Calu3 (cell line): ENCODE data around the gene LARP1. TPM values are rescaled to one million over a fixed set of nuclear protein-coding genes. Genes with fewer than 3 reads are reported as not detected.
A peak's percentile ranks its signal among the peaks of the same experiment; 100 is the strongest.
"Not testable (repeated sequence)": the region's sequence is repeated elsewhere in the genome, so short reads cannot be mapped to it uniquely, and the experiment has no call there.

Experiments
- BruUV-seq: library from RNA; stranded (reverse); fragments of 400-500 nt; replicated peaks from 2 replicates; lab custom pipeline; 2021; lab: Mats Ljungman, UMichigan
- CTCF ChIA-PET: fragments of 300-600 bp; sonication (Branson Sonifier 250); formaldehyde crosslinking; loops from one replicate; lab custom pipeline; 2022; ENCODE audit warnings: antibody characterized with exemption; lab: Charles Lee
- DNase-seq: peaks from one replicate; pipeline ENCODE4 v3.0.0; 2022
- H3K27ac Mint-ChIP-seq: one replicate; pipeline ENCODE4 v1.8.0; 2022; ENCODE audit warnings: mixed read lengths; ENCODE audit not compliant: unreplicated experiment
- H3K27me3 Mint-ChIP-seq: one replicate; pipeline ENCODE4 v1.8.0; 2022; ENCODE audit warnings: mixed read lengths; ENCODE audit not compliant: unreplicated experiment
- H3K36me3 Mint-ChIP-seq: one replicate; pipeline ENCODE4 v1.8.0; 2022; ENCODE audit warnings: mild to moderate bottlenecking, moderate library complexity, mixed read lengths; ENCODE audit not compliant: insufficient read depth, unreplicated experiment
- H3K4me1 Mint-ChIP-seq: one replicate; pipeline ENCODE4 v1.8.0; 2022; ENCODE audit warnings: mild to moderate bottlenecking, low read depth, mixed read lengths; ENCODE audit not compliant: unreplicated experiment
- H3K4me3 Mint-ChIP-seq: one replicate; pipeline ENCODE4 v1.8.0; 2022; ENCODE audit warnings: mild to moderate bottlenecking, low read depth, moderate library complexity, mixed read lengths; ENCODE audit not compliant: unreplicated experiment
- H3K9me3 Mint-ChIP-seq: one replicate; pipeline ENCODE4 v1.8.0; 2022; ENCODE audit warnings: low read depth, mixed read lengths; ENCODE audit not compliant: unreplicated experiment
- intact Hi-C: fragments of 100-400 bp; cut with micrococcal nuclease; formaldehyde crosslinking; loops from one replicate; pipeline ENCODE4 v1.10.0; 2022; ENCODE audit not compliant: unreplicated experiment
- total RNA-seq: library from RNA; stranded (reverse); gene quantifications from 2 replicates; pipeline ENCODE4 v1.2.3, GENCODE V29; 2022
- TF ChIP-seq, protein P1 (sequence below): fragments of 200-600 bp; IDR thresholded peaks from one replicate; pipeline ENCODE4 v1.8.0; 2022; ENCODE audit warnings: antibody characterized with exemption; ENCODE audit not compliant: unreplicated experiment

LARP1 gene
- total RNA-seq, 1 experiment from 2014 or later, result 339 TPM

DNA sequence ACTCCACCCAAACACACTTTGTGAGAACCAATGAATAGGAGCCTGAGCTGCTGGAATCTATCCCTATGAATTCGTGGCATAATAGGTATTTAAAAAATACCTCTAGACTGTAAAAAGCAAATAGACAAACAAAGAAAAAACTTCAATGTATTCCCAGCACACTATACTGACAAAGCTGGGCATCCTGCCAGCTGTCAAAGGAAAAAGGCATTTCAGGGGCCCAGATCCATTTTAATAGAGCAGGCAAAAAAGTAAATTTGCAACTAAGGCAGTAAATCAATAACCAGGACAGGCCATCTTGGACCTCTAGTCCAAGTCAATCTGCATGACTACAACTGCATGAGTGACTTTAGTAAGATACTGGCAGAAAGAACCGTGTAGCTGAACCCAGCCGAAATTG is 25.6 kb upstream of the LARP1 start:
- TF ChIP-seq, protein P1, sequence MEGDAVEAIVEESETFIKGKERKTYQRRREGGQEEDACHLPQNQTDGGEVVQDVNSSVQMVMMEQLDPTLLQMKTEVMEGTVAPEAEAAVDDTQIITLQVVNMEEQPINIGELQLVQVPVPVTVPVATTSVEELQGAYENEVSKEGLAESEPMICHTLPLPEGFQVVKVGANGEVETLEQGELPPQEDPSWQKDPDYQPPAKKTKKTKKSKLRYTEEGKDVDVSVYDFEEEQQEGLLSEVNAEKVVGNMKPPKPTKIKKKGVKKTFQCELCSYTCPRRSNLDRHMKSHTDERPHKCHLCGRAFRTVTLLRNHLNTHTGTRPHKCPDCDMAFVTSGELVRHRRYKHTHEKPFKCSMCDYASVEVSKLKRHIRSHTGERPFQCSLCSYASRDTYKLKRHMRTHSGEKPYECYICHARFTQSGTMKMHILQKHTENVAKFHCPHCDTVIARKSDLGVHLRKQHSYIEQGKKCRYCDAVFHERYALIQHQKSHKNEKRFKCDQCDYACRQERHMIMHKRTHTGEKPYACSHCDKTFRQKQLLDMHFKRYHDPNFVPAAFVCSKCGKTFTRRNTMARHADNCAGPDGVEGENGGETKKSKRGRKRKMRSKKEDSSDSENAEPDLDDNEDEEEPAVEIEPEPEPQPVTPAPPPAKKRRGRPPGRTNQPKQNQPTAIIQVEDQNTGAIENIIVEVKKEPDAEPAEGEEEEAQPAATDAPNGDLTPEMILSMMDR, result no peak
- Mint-ChIP-seq H3K27ac (peak overlapping the region; percentile 18), H3K27me3 (no peaks in the 10 kb centered on the region), H3K4me1 (peaks cover 16% of the 10 kb centered on the region), H3K9me3 (no peaks in the 10 kb centered on the region), H3K36me3 (no peaks in the 10 kb centered on the region), H3K4me3 (no peak overlapping the region)
- peak; percentile 58 for DNase-seq
- intact Hi-C loops, result no loop called here
- CTCF ChIA-PET, result interaction anchor here (1.6 kb wide), 1 partner anchor 47 kb away, joined by 10 read pairs; no protein-coding TSS in a partner anchor
- no TSS peak for BruUV-seq

DNA sequence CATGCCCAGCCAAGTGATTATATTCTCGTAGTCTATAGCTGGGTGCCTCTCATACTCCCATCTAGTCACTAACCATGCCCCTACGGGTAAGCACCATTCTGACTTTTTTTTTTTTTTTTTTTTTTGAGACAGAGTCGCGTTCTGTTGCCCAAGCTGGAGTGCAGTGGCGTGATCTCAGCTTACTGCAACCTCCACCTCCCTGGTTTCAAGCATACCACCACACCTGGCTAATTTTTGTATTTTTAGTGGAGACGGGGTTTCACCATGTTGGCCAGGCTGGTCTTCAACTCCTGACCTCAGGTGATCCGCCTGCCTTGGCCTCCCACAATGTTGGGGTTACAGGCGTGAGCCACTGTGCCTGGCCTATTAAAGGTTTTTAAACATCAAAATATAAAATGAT is 24.4 kb upstream of the LARP1 start:
- intact Hi-C loops, H3K27ac Mint-ChIP-seq, DNase-seq, H3K36me3 Mint-ChIP-seq, H3K27me3 Mint-ChIP-seq, BruUV-seq, H3K9me3 Mint-ChIP-seq, H3K4me3 Mint-ChIP-seq: not testable (repeated sequence)
- peaks cover 16% of the 10 kb centered on the region for H3K4me1 Mint-ChIP-seq
- CTCF ChIA-PET, result interaction anchor here (1.6 kb wide), 1 partner anchor 48 kb away, joined by 10 read pairs; no protein-coding TSS in a partner anchor

DNA sequence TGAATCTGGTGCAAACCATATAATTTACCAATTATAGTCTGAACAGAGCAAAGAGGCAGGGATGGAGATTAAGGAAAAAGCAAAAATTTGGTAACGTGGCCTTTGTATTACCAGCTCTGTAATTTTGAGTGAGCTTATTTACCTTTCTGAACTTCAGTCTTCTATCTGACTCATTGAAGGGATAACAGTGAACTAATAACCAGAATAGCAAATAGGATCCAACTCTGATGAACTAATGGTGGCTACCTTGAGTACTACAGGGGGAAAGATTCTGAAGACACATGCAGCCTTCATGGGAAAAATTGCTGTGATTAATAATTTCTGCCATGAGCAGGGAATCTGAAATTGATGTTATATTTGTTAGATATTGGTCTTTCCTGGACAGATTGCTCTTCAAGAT is 23.0 kb upstream of the LARP1 start:
- TF ChIP-seq, protein P1, result no peak
- BruUV-seq, result no TSS peak
- Mint-ChIP-seq H3K36me3 (no peaks in the 10 kb centered on the region), H3K4me3 (no peak overlapping the region), H3K27ac (no peak overlapping the region), H3K27me3 (no peaks in the 10 kb centered on the region), H3K4me1 (peaks cover 16% of the 10 kb centered on the region), H3K9me3 (no peaks in the 10 kb centered on the region)
- intact Hi-C loops, result loop anchor here (2.0 kb wide), 1 partner anchor 17 kb away; no protein-coding TSS in a partner anchor
- no peak for DNase-seq
- CTCF ChIA-PET, result interaction anchor here (0.6 to 1.3 kb wide), 2 partner anchors 19 to 345 kb away, joined by 4 to 9 read pairs; no protein-coding TSS in a partner anchor

DNA sequence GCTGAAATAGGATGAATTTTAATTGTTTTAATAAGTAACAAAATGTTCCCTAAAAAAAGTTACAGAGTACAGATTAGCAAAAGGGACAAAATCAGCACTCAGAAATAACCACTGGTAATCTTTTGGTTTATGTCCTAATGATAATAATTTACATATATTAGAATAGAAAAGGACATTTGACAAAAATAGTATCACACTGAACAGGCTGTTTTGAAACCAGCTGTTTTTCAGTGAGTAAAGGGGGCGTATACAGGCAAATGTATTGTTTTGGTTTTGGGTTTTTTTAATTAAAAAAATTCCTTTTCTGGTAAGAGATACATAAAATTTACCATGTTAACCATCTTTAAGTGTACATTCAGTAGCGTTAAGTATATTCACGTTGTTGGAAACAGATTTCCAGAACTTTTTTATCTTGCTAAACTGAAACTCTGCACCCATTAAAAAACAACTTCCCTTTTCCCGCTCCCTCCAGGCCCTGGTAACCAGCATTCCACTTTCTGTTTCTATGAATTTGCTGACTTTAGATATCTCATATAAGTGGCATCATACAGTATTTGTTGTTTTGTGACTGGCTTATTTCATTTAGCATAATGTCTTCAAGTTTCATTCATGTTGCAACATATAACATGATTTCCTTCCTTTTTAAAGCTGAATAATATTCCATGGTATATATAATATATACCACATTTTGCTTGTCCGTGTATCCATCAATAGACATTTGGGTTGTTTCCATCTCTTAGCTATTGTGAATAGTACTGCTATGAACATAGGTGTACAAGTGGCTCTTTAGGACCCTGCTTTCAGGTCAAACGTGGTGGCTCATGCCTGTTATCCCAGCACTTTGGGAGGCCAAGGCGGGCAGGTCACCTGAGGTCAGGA is 20.6 kb upstream of the LARP1 start:
- Mint-ChIP-seq H3K4me3 (no peak overlapping the region), H3K27me3 (no peaks in the 10 kb centered on the region), H3K27ac (no peak overlapping the region), H3K4me1 (peaks cover 7% of the 10 kb centered on the region), H3K9me3 (no peaks in the 10 kb centered on the region), H3K36me3 (no peaks in the 10 kb centered on the region)
- no peak for DNase-seq
- CTCF ChIA-PET, result interaction anchor here (0.7 kb wide), 1 partner anchor 52 kb away, joined by 3 read pairs; no protein-coding TSS in a partner anchor
- TF ChIP-seq, protein P1, result no peak
- no TSS peak for BruUV-seq
- intact Hi-C loops, result no loop called here

DNA sequence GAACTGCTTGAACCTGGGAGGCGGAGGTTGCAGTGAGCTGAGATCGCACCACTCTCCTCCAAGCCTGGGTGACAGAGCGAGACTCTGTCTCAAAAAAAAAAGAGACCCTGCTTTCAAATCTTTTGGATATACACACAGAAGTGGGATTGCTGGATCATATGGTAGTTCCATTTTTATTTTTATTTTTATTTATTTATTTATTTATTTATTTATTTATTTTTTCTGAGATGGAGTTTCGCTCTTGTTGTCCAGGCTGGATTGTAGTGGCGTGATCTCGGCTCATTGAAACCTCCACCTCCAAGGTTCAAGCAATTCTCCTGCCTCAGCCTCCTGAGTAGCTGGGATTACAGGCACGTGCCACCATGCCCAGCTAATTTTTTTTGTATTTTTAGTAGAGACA is 19.8 kb upstream of the LARP1 start:
- CTCF ChIA-PET, result interaction anchor here (0.7 kb wide), 1 partner anchor 52 kb away, joined by 3 read pairs; no protein-coding TSS in a partner anchor
- BruUV-seq, H3K27ac Mint-ChIP-seq, DNase-seq, H3K36me3 Mint-ChIP-seq, H3K9me3 Mint-ChIP-seq, H3K4me3 Mint-ChIP-seq, H3K27me3 Mint-ChIP-seq, intact Hi-C loops, H3K4me1 Mint-ChIP-seq: not testable (repeated sequence)

DNA sequence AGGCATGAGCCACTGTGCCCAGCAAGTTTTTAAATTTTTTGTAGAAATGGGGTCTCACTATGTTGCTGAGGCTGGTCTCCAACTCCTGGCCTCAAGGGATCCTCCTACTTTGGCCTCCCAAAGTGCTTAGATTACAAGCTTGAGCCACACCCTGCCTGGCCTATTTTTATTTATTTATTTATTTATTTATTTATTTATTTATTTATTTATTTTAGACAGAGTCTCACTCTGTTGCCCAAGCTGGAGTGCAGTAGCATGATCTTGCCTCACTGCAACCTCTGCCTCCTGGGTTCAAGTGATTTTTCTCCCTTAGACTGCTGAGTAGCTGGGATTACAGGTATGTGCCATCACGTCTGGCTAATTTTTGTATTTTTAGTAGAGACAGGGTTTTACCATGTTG is 18.8 kb upstream of the LARP1 start:
- H3K36me3 Mint-ChIP-seq, H3K27me3 Mint-ChIP-seq, DNase-seq, BruUV-seq, intact Hi-C loops, H3K4me1 Mint-ChIP-seq, H3K27ac Mint-ChIP-seq, H3K9me3 Mint-ChIP-seq, H3K4me3 Mint-ChIP-seq: not testable (repeated sequence)
- CTCF ChIA-PET, result interaction anchor here (0.7 kb wide), 1 partner anchor 67 kb away, joined by 3 read pairs; no protein-coding TSS in a partner anchor
